Heart left ventricle (tissue), 13 donors: ENCODE results near the gene GPC2.

Experiments used
- POLR2A ChIP-seq, 2 donors: fragments of 450-650 bp; IDR thresholded peaks; one replicate each; pipeline ENCODE4 v1.6.1; 2017; ENCODE audit warnings: antibody characterized with exemption in 2 of 2, mild to moderate bottlenecking in 2 of 2, moderate library complexity in 2 of 2
- TF ChIP-seq, protein P1 (sequence below), 12 donors: fragments of 200-600 bp; sonication (generic) in 4 of 12; IDR thresholded peaks; one replicate each; pipeline versions ENCODE4 v1.5.0 to v1.8.0; 2018 to 2022; ENCODE audit warnings: antibody characterized with exemption in 12 of 12, mild to moderate bottlenecking in 5 of 12
- donor health status: ischemic (EF 13 %, LVEDD 7.1; RV severe dilation, severe dysfunction).
- donor health status: DM: no; HTN: yes; CAD: no.
- donor health status: DM: no; HTN: no; CAD: no.
- donor health status: ischemic (EF 25% LVEDD 6.9; RV normal size, moderate dysfunction).
- donor health status: ischemic (EF 25% LVEDD 5.7; RV mildly dilated, moderate dysfunction).
- donor health status: ischemic (EF 35%, LVEDD 5.7; RV mildly dilated, moderate dysfunction).
- donor health status: nonischemic (EF 11% LVEDD 7.7; RV severe dilation, severe dysfunction).
- donor health status: DM: yes; HTN: yes; CAD: no.
- donor health status: PGD.
- donor health status: ischemic (EF 29% LVEDD 5.4; RV normal size, mild dysfunction).
- donor health status: nonischemic (EF 23%, LVEDD 6.1; RV moderate dilation, normal function).

DNA sequence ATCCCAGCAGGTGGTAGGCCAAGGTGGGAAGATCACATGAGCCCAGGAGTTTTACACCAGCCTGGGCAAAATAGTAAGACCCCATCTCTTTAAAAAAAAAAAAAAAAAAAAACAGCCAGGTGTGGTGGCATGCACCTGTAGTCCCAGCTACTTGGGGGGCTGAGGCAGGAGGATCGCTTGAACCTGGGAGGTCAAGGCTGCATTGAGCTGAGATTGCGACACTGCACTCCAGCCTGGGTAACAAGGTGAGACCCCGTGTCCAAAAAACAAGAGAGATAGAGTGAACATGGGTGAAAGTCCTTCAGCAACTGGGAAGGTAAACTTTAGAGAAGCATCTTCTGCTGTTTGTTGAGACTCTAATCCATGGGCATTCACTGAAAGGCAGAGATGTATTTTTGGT, 34.7 kb downstream of the GPC2 start:
- TF ChIP-seq, protein P1, sequence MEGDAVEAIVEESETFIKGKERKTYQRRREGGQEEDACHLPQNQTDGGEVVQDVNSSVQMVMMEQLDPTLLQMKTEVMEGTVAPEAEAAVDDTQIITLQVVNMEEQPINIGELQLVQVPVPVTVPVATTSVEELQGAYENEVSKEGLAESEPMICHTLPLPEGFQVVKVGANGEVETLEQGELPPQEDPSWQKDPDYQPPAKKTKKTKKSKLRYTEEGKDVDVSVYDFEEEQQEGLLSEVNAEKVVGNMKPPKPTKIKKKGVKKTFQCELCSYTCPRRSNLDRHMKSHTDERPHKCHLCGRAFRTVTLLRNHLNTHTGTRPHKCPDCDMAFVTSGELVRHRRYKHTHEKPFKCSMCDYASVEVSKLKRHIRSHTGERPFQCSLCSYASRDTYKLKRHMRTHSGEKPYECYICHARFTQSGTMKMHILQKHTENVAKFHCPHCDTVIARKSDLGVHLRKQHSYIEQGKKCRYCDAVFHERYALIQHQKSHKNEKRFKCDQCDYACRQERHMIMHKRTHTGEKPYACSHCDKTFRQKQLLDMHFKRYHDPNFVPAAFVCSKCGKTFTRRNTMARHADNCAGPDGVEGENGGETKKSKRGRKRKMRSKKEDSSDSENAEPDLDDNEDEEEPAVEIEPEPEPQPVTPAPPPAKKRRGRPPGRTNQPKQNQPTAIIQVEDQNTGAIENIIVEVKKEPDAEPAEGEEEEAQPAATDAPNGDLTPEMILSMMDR (IDR thresholded peaks at IDR 0.05) = no peak
- no peak for TF ChIP-seq POLR2A (IDR thresholded peaks at IDR 0.05)
